ENCODE results near the gene CNOT3. TPM values are rescaled to one million over a fixed set of nuclear protein-coding genes. Genes with fewer than 3 reads are reported as not detected.
A peak's percentile ranks its signal among the peaks of the same experiment; 100 is the strongest.

CNOT3 gene
- total RNA-seq, 1 experiment from 2014 or later = 77.7 TPM

DNA sequence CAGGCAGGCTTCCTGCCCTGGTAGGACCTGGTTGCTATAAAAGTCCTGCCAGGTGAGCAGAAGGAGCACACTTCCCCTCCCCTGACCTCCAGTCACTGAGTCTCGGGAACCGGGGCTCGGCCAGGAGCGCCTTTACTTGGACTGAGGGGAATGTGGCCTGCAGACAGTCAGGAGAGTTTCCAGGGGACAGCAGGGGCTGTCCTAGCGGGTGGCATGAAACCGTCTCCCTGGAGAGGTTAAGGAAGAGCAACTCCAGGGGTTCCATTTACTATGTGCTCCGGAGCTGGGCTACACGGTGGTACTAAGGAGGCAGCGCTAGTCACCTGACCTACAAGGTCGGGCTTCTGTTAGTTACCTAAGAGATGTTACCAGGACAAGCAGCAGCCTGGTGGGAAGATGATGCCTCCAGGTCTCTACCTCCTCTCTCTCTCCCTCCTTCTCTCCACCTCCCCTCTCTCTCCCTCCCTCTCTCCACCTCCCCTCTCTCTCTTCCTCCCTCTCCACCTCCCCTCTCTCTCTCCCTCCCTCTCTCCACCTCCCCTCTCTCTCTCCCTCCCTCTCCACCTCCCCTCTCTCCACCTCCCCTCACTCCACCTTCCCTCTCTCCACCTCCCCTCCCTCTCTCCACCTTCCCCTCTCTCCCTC is 4.1 kb upstream of the CNOT3 start:
- Mint-ChIP-seq H3K27me3 (ENCODE audit: insufficient read depth, unreplicated experiment) (no peaks in the 10 kb centered on the region), H3K36me3 (ENCODE audit: insufficient read depth, unreplicated experiment) (peaks cover 40% of the 10 kb centered on the region), H3K4me1 (ENCODE audit: low read depth, unreplicated experiment) (peaks cover 14% of the 10 kb centered on the region), H3K4me3 (ENCODE audit: unreplicated experiment) (no peak overlapping the region), H3K27ac (ENCODE audit: unreplicated experiment) (no peak overlapping the region), H3K9me3 (ENCODE audit: unreplicated experiment) (no peaks in the 10 kb centered on the region)
- BruUV-seq (replicated peaks) = no TSS peak
- Histone ChIP-seq H3K9me3 (no peaks in the 10 kb centered on the region), H3K4me3 (ENCODE audit: low read depth, low read length) (no peak overlapping the region), H3K4me1 (peaks cover 4% of the 10 kb centered on the region), H3K36me3 (ENCODE audit: control insufficient read depth, insufficient read depth, low read length) (peaks cover 1% of the 10 kb centered on the region; the same call in 1 of the 2 replicates), H3K27me3 (replicated peaks; ENCODE audit: control insufficient read depth, insufficient read depth, low read length) (no peaks in the 10 kb centered on the region)
- ChIA-PET POLR2A (no interaction called here), CTCF (no interaction called here)
- TF ChIP-seq CTCF (IDR thresholded peaks at IDR 0.05; ENCODE audit: insufficient read depth in 1 of 2, low read depth in 1 of 2, low read length in 1 of 2, severe bottlenecking in 1 of 2, unreplicated experiment in 1 of 2) = no peak
- intact Hi-C loops (cut with micrococcal nuclease; ENCODE audit: unreplicated experiment) = no loop called here
- DNase-seq = no peak

- H3K4me3 Mint-ChIP-seq (ENCODE audit: unreplicated experiment) = no peak overlapping the region
- H3K9me3 Mint-ChIP-seq (ENCODE audit: unreplicated experiment) = no peaks in the 10 kb centered on the region
- POLR2A ChIA-PET = no interaction called here
- Histone ChIP-seq H3K27me3 (replicated peaks; ENCODE audit: control insufficient read depth, insufficient read depth, low read length) (no peaks in the 10 kb centered on the region), H3K4me3 (ENCODE audit: low read depth, low read length) (no peak overlapping the region), H3K4me1 (peaks cover 9% of the 10 kb centered on the region), H3K36me3 (ENCODE audit: control insufficient read depth, insufficient read depth, low read length) (peaks cover 1% of the 10 kb centered on the region; the same call in 1 of the 2 replicates), H3K9me3 (no peaks in the 10 kb centered on the region)
- peaks cover 40% of the 10 kb centered on the region for H3K36me3 Mint-ChIP-seq (ENCODE audit: insufficient read depth, unreplicated experiment)
- no peak for DNase-seq
- no peak for TF ChIP-seq CTCF (IDR thresholded peaks at IDR 0.05; ENCODE audit: insufficient read depth in 1 of 2, low read depth in 1 of 2, low read length in 1 of 2, severe bottlenecking in 1 of 2, unreplicated experiment in 1 of 2)
- intact Hi-C loops (cut with micrococcal nuclease; ENCODE audit: unreplicated experiment) = no loop called here
- H3K4me1 Mint-ChIP-seq (ENCODE audit: low read depth, unreplicated experiment) = peaks cover 14% of the 10 kb centered on the region
- no peak overlapping the region for H3K27ac Mint-ChIP-seq (ENCODE audit: unreplicated experiment)
- no peaks in the 10 kb centered on the region for H3K27me3 Mint-ChIP-seq (ENCODE audit: insufficient read depth, unreplicated experiment)
- CTCF ChIA-PET = no interaction called here
- BruUV-seq (replicated peaks) = no TSS peak
Measured at GRCh38 chr19:54133957-54134590, 3.5 kb upstream of the CNOT3 start.

DNA sequence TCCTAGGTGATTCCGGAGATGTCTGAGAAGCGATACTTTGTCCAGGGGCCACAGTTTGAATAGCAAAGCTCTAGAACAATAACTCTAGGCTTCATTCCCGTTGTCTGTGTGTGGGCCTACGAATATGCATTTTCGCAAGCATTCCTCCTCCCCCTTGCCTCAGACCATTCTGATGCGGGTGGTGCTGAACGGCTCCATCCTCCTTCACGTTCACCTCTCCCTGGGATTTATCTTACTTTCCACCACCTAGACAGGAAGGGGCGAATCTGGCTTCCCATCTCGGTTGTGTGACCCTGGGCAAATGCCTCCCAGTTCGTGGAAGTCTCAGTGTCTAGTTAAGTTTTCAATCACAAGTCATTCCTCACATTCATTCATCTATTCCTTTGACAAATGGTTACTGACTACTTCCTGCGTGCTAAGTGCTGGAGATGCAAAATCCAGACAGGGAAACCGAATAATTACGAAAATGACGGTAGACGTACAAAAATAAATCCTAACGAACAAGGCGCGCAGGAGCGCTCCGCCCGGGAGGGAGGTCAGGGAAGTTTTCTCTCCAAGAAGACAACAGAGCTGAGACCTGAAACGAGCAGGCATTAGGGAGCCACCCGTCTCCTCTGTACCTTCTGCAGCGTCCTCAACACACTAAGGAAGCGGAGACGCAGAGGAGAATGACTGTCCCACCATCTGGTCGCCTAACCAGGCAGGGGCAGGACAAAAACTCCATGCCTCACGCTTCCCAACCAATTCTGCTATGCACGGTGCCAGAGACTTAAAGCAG is 1.3 kb upstream of the CNOT3 start:
- CTCF ChIA-PET = interaction anchor here (0.8 to 1.8 kb wide), 11 partner anchors 15 to 343 kb away, joined by 3 to 16 read pairs (median 6); partner anchors contain the start of genes LENG1, MBOAT7, PRKCG and PRPF31
- H3K36me3 Mint-ChIP-seq (ENCODE audit: insufficient read depth, unreplicated experiment) = peaks cover 49% of the 10 kb centered on the region
- TF ChIP-seq CTCF (IDR thresholded peaks at IDR 0.05; ENCODE audit: insufficient read depth in 1 of 2, low read depth in 1 of 2, low read length in 1 of 2, severe bottlenecking in 1 of 2, unreplicated experiment in 1 of 2) = no peak
- no peaks in the 10 kb centered on the region for H3K27me3 ChIP-seq (replicated peaks; ENCODE audit: control insufficient read depth, insufficient read depth, low read length)
- peaks cover 14% of the 10 kb centered on the region for H3K4me1 Mint-ChIP-seq (ENCODE audit: low read depth, unreplicated experiment)
- H3K27me3 Mint-ChIP-seq (ENCODE audit: insufficient read depth, unreplicated experiment) = no peaks in the 10 kb centered on the region
- peaks cover 9% of the 10 kb centered on the region for H3K4me1 ChIP-seq
- no peaks in the 10 kb centered on the region for H3K9me3 Mint-ChIP-seq (ENCODE audit: unreplicated experiment)
- peaks cover 1% of the 10 kb centered on the region; the same call in 1 of the 2 replicates for H3K36me3 ChIP-seq (ENCODE audit: control insufficient read depth, insufficient read depth, low read length)
- peak overlapping the region; percentile 44 for H3K4me3 ChIP-seq (ENCODE audit: low read depth, low read length)
- POLR2A ChIA-PET = interaction anchor here (0.5 to 2.2 kb wide), 13 partner anchors 12 to 269 kb away, joined by 3 to 58 read pairs (median 7); partner anchors contain the start of genes LENG1, MBOAT7, MYADM and PRPF31
- peak overlapping the region; percentile 82 for H3K27ac Mint-ChIP-seq (ENCODE audit: unreplicated experiment)
- peak overlapping the region; percentile 88 for H3K4me3 Mint-ChIP-seq (ENCODE audit: unreplicated experiment)
- H3K9me3 ChIP-seq = no peaks in the 10 kb centered on the region
- DNase-seq = peak in 1 of 2 experiments; percentile 56
- TSS peak; percentile 95 for BruUV-seq (replicated peaks)
- intact Hi-C loops (cut with micrococcal nuclease; ENCODE audit: unreplicated experiment) = loop anchor here (5.0 kb wide), 1 partner anchor 269 kb away; the partner anchor contains the start of gene MYADM

All from Caco-2 (cell line).